K562 (cell line): ENCODE results near the gene COL5A1. TPM values are rescaled to one million over a fixed set of nuclear protein-coding genes. Genes with fewer than 3 reads are reported as not detected.

Source experiments
- CBX3 ChIP-seq, 2 experiments: IDR thresholded peaks; 1 replicate in 1 of 2; 2 replicates in 1 of 2; pipeline ENCODE4 v1.6.1; 2012; ENCODE audit warnings: inconsistent platforms in 2 of 2, low read length in 2 of 2, borderline replicate concordance in 1 of 2, control low read depth in 1 of 2
- REST ChIP-seq, 2 experiments: fragments of 450-650 bp; formaldehyde crosslinking in 1 of 2; IDR thresholded peaks; 2 replicates each; pipeline versions ENCODE4 v1.4.0 to v1.6.1; 2014 to 2020; ENCODE audit warnings: mild to moderate bottlenecking in 2 of 2, borderline replicate concordance in 1 of 2, low read depth in 1 of 2
- VEZF1 ChIP-seq: fragments of 200-800 bp; sonication (Bioruptor generic); IDR thresholded peaks from 2 replicates; pipeline ENCODE4 v1.6.1; 2017; ENCODE audit warnings: missing genetic modification characterization, missing compliant biosample characterization
- polyA plus RNA-seq, 8 experiments: library from polyadenylated mRNA; depleted of rRNA in 4 of 8; stranded (reverse) in 5 of 8; unstranded in 3 of 8; fragments of >200 nt; fragmentation: Nextera tagmentation in 2 of 8; fragmentation: Illumina TruSeq in 1 of 8; extraction: Ambion mirVana in 2 of 8; extraction: Trizol in 1 of 8; gene quantifications; 2 replicates each; pipeline versions ENCODE4 v1.2.1 to v1.2.3, GENCODE V29; 2011 to 2014; ENCODE audit warnings: inconsistent platforms in 1 of 8, missing spikeins in 1 of 8
- total RNA-seq, 7 experiments: library from RNA; depleted of rRNA in 6 of 7; stranded (reverse); fragments of >200 nt in 6 of 7; fragmentation: Illumina TruSeq in 2 of 7; extraction: Trizol in 2 of 7; gene quantifications; 2 replicates each; pipeline versions ENCODE4 v1.2.1 to v1.2.3, GENCODE V29; 2011 to 2021; ENCODE audit warnings: low replicate concordance in 1 of 7

The COL5A1 gene
- total and polyA plus RNA-seq, 9 of the 15 experiments (the other 6 are each of a cell fraction or from before 2014, with no cell fraction given) = under 0.01 to 0.13 (median 0.04) TPM; not detected in 6

GRCh38 chr9:134778841-134779411 lies 137.3 kb downstream of the COL5A1 start (continued):
- peak; percentile 21; the same call in 1 of the 2 replicates for TF ChIP-seq REST (IDR thresholded peaks at IDR 0.05; ENCODE audit: borderline replicate concordance)
- TF ChIP-seq REST (CRISPR knock-in tag; IDR thresholded peaks at IDR 0.05; ENCODE audit: low read depth) = no peak
- no peak for TF ChIP-seq CBX3 (IDR thresholded peaks at IDR 0.05; ENCODE audit: borderline replicate concordance in 1 of 2, low read length in 2 of 2)
- peak; percentile 38; the same call in 1 of the 2 replicates for TF ChIP-seq VEZF1 (CRISPR knock-in tag)
